HG03135 (cell line): Measurements from ENCODE around the gene LINC01488.

Experiments used
- ATAC-seq: cut with Tn5 transposase; IDR thresholded peaks from one replicate; pipeline ENCODE4 v1.9.1; 2021; ENCODE audit warnings: mild to moderate bottlenecking, moderate library complexity; ENCODE audit not compliant: unreplicated experiment

LINC01488 gene

GRCh38 chr11:69504576-69505335 lies 23.3 kb downstream of the LINC01488 start:
- no peak for ATAC-seq

GRCh38 chr11:69508974-69509373 lies 27.5 kb downstream of the LINC01488 start:
- no peak for ATAC-seq

GRCh38 chr11:69509381-69509780 lies 27.9 kb downstream of the LINC01488 start:
- no peak for ATAC-seq

GRCh38 chr11:69509846-69510390 lies 28.5 kb downstream of the LINC01488 start:
- ATAC-seq: no peak

- no peak for ATAC-seq
Measured at GRCh38 chr11:69510471-69511357, 29.3 kb downstream of the LINC01488 start.

GRCh38 chr11:69511358-69512055 lies 30.0 kb downstream of the LINC01488 start:
- no peak for ATAC-seq

- ATAC-seq: no peak
Measured at GRCh38 chr11:69512136-69512535, 30.7 kb downstream of the LINC01488 start.

GRCh38 chr11:69512790-69513189 lies 31.3 kb downstream of the LINC01488 start:
- no peak for ATAC-seq

- ATAC-seq: no peak
Measured at GRCh38 chr11:69513196-69513595, 31.7 kb downstream of the LINC01488 start.

- no peak for ATAC-seq
Measured at GRCh38 chr11:69513663-69514224, 32.3 kb downstream of the LINC01488 start.

- no peak for ATAC-seq
Measured at GRCh38 chr11:69514771-69515170, 33.3 kb downstream of the LINC01488 start.

- ATAC-seq: no peak
Measured at GRCh38 chr11:69515271-69516245, 34.1 kb downstream of the LINC01488 start.

GRCh38 chr11:69516526-69516925 lies 35.1 kb downstream of the LINC01488 start:
- ATAC-seq: no peak

- no peak for ATAC-seq
Measured at GRCh38 chr11:69518081-69518950, 36.9 kb downstream of the LINC01488 start.

- ATAC-seq: no peak
Measured at GRCh38 chr11:69520186-69520916, 38.9 kb downstream of the LINC01488 start.

- no peak for ATAC-seq
Measured at GRCh38 chr11:69521457-69521856, 40.0 kb downstream of the LINC01488 start.

- no peak for ATAC-seq
Measured at GRCh38 chr11:69523453-69523852, 42.0 kb downstream of the LINC01488 start.

- ATAC-seq: no peak
Measured at GRCh38 chr11:69524291-69524882, 42.9 kb downstream of the LINC01488 start.
